A549 treated with Mapracorat at 1 μM for 4 hours (cell line): ENCODE measurements around the gene CDC5L. TPM values are rescaled to one million over a fixed set of nuclear protein-coding genes. Genes with fewer than 3 reads are reported as not detected.

Experiments used
- total RNA-seq: library from RNA; stranded (reverse); fragments of 200-300 nt; extraction: Qiagen RNA extraction; gene quantifications from 5 replicates; pipeline ENCODE4 v1.2.3, GENCODE V29; 2022

The CDC5L gene
- total RNA-seq: 10.6 to 15.0 TPM (median 12.7 TPM) in 5 replicates

GRCh38 chr6:44387346-44388134 lies at the start of gene CDC5L:
Gene CDC5L, plus strand, starts transcription at chr6:44387706. Its CDS starts 118 bp downstream, at chr6:44387824.

GRCh38 chr6:44342489-44342888 lies 45.0 kb upstream of the CDC5L start, which contains the start of gene SPATS1:
Gene SPATS1, plus strand, starts transcription at chr6:44342650. Its CDS starts 446 bp downstream, at chr6:44343096.

Other genes with a start within 250 kb of the CDC5L start
- not detected in 5 replicates for gene CAPN11, start 228.9 kb upstream of the CDC5L start, total RNA-seq
- not detected in 5 replicates for gene MYMX, start 170.8 kb upstream of the CDC5L start, total RNA-seq
- gene SLC29A1, start 164.1 kb upstream of the CDC5L start, total RNA-seq: 42.3 to 53.9 TPM (median 51.8 TPM) in 5 replicates
- gene HSP90AB1, start 140.6 kb upstream of the CDC5L start, total RNA-seq: 1,081 to 1,335 TPM (median 1,155 TPM) in 5 replicates
- 49.1 to 67.2 TPM (median 64.4 TPM) in 5 replicates for gene SLC35B2, start 130.2 kb upstream of the CDC5L start, total RNA-seq
- 6.7 to 9.2 TPM (median 7.9 TPM) in 5 replicates for gene NFKBIE, start 122.2 kb upstream of the CDC5L start, total RNA-seq
- 0.02 to 0.16 TPM (median 0.09 TPM) in 5 replicates for gene TMEM151B, start 117.3 kb upstream of the CDC5L start, total RNA-seq
- gene AARS2, start 74.4 kb upstream of the CDC5L start, total RNA-seq: 5.0 to 7.6 TPM (median 6.4 TPM) in 5 replicates
- not detected in 5 replicates for gene SPATS1, start 45.1 kb upstream of the CDC5L start, total RNA-seq